HFFc6 (cell line): ENCODE measurements around the gene MAGEA1. TPM values are rescaled to one million over a fixed set of nuclear protein-coding genes. Genes with fewer than 3 reads are reported as not detected.
A peak's percentile ranks its signal among the peaks of the same experiment; 100 is the strongest.

Experiments
- DNase-seq: peaks from one replicate; pipeline ENCODE4 v3.0.0-alpha.2; 2018
- H3K27ac Mint-ChIP-seq: 2 replicates; pipeline ENCODE4 v1.8.0; 2020; ENCODE audit warnings: mild to moderate bottlenecking, mixed read lengths
- H3K27me3 Mint-ChIP-seq: 2 replicates; pipeline ENCODE4 v1.8.0; 2021; ENCODE audit warnings: mild to moderate bottlenecking, moderate library complexity, mixed read lengths; ENCODE audit not compliant: insufficient read depth
- H3K36me3 Mint-ChIP-seq: 2 replicates; pipeline ENCODE4 v1.8.0; 2021; ENCODE audit warnings: low read depth, mixed read lengths
- H3K4me1 Mint-ChIP-seq: 2 replicates; pipeline ENCODE4 v1.8.0; 2020; ENCODE audit warnings: low read depth, mixed read lengths
- H3K4me3 Mint-ChIP-seq: 2 replicates; pipeline ENCODE4 v1.8.0; 2020; ENCODE audit warnings: mild to moderate bottlenecking, moderate library complexity, mixed read lengths
- H3K9me3 Mint-ChIP-seq: 2 replicates; pipeline ENCODE4 v1.8.0; 2020; ENCODE audit warnings: mild to moderate bottlenecking, mixed read lengths
- total RNA-seq, 6 experiments: library from RNA; stranded (reverse); fragmentation: NEBNext Ultra II Directional; extraction: Animal tissue kit (Norgen Biotek cat#: 25700); gene quantifications; 2 replicates in 1 of 6; 3 replicates in 5 of 6; pipeline ENCODE4 v1.2.3, GENCODE V29; 2021
- TF ChIP-seq, protein P1 (sequence below): fragments of 200-600 bp; sonication (generic); IDR thresholded peaks from 2 replicates; pipeline ENCODE4 v1.5.0; 2021; ENCODE audit warnings: antibody characterized with exemption, mild to moderate bottlenecking

The MAGEA1 gene
- total RNA-seq, 6 experiments from 2014 or later = not detected

DNA sequence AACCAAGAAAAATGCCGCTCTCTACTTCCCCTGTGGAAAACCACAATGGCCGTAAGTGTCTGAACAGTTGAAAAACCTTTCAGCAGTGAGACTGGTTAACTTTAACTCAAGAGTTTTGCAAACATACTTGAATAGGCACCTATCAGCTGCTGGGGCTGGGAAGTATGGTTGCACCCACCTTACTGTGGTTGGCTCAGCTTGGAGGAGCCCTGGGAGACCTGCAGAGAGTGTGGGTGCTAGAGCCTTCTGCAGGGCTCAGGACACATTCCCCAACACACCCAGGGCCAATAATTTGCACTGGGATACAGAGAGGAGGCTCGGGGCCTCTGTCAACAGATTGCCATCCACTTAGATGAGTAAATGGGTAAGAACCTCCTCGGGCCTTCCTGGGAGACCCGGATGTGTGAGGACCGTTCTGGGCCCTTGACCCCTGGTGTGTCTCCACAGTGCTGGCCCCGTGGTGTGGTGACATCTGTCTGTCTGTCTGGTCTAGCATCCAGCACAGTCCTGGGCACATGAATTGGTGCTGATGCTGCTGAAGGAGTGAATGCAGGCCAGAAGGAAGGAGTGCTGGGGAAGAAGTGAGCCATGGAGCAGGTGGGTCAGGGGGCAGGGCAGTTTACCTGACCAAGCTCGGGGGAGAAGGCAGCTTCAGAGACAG is 46.5 kb downstream of the MAGEA1 start:
- H3K27me3 Mint-ChIP-seq = peaks cover 13% of the 10 kb centered on the region; the same call in 1 of the 2 replicates
- no peak overlapping the region for H3K27ac Mint-ChIP-seq
- TF ChIP-seq, protein P1, sequence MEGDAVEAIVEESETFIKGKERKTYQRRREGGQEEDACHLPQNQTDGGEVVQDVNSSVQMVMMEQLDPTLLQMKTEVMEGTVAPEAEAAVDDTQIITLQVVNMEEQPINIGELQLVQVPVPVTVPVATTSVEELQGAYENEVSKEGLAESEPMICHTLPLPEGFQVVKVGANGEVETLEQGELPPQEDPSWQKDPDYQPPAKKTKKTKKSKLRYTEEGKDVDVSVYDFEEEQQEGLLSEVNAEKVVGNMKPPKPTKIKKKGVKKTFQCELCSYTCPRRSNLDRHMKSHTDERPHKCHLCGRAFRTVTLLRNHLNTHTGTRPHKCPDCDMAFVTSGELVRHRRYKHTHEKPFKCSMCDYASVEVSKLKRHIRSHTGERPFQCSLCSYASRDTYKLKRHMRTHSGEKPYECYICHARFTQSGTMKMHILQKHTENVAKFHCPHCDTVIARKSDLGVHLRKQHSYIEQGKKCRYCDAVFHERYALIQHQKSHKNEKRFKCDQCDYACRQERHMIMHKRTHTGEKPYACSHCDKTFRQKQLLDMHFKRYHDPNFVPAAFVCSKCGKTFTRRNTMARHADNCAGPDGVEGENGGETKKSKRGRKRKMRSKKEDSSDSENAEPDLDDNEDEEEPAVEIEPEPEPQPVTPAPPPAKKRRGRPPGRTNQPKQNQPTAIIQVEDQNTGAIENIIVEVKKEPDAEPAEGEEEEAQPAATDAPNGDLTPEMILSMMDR = no peak
- DNase-seq = no peak
- H3K9me3 Mint-ChIP-seq = no peaks in the 10 kb centered on the region
- no peak overlapping the region for H3K4me3 Mint-ChIP-seq
- no peaks in the 10 kb centered on the region for H3K36me3 Mint-ChIP-seq
- H3K4me1 Mint-ChIP-seq = no peaks in the 10 kb centered on the region

DNA sequence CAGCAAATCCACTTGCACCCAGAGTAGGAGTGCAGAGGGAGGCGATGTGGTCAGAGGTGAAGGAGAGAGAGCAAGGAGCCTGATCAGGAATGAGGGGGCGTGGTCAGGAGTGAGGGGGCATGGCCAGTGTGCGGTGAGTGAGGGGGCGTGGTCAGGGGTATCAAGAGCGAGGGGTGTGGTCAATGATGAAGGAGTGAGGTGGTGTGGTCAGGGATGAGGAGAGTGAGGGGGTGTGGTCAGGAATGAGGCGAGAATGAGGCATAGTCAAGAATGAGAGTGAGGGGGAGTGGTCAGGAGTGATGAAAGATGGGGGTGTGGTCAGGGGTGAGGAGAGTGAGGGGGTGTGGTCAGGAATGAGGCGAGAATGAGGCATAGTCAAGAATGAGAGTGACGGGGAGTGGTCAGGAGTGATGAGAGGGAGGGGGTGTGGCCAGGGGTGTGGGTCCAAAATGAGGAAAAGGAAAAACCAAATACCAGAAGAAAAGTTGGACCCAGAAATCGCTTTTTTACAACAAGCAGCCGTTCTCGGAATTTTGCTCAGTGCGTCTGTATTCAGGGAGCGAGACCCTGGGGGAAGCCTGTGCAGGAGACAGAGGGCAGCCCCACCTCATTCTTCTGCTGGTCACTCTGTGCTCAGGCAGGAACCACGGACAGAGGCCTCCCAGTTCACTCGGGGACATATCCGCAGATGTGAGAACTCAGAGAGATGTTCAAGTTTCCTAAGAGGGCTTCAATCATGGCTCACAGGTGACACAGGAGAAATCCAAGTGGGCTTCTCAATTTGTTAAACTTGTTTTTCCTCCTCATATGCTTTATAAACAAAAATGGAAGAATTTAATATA is 47.5 kb downstream of the MAGEA1 start:
- H3K27me3 Mint-ChIP-seq = peaks cover 15% of the 10 kb centered on the region; the same call in 1 of the 2 replicates
- H3K27ac Mint-ChIP-seq = no peak overlapping the region
- TF ChIP-seq, protein P1 = no peak
- no peaks in the 10 kb centered on the region for H3K36me3 Mint-ChIP-seq
- H3K9me3 Mint-ChIP-seq = no peaks in the 10 kb centered on the region
- H3K4me3 Mint-ChIP-seq = no peak overlapping the region
- peak; percentile 5 for DNase-seq
- H3K4me1 Mint-ChIP-seq = no peaks in the 10 kb centered on the region

Other genes with a start within 250 kb of the MAGEA1 start
- not detected for gene PNMA5, start 185.2 kb upstream of the MAGEA1 start, total RNA-seq
- gene PNMA3, start 122.8 kb upstream of the MAGEA1 start, total RNA-seq = not detected
- under 1 TPM in 3 of 6 experiments, not detected in 3; 0.08 to 0.36 (median 0.09) TPM for gene PNMA6A, start 106.8 kb upstream of the MAGEA1 start, total RNA-seq
- gene PNMA6F, start 142.5 kb downstream of the MAGEA1 start, total RNA-seq = not detected
- 10 to 100 TPM; 10.5 to 14.2 (median 12.5) TPM for gene ZNF275, start 154.9 kb downstream of the MAGEA1 start, total RNA-seq
- gene PNMA6E, start 222.1 kb downstream of the MAGEA1 start, total RNA-seq = not detected
- under 1 TPM; 0.03 to 0.38 (median 0.06) TPM for gene ZFP92, start 232.2 kb downstream of the MAGEA1 start, total RNA-seq